GM21717 (cell line): Measurements from ENCODE around the gene CALB2.

Experiments used
- ATAC-seq: cut with Tn5 transposase; IDR thresholded peaks from one replicate; pipeline ENCODE4 v1.9.1; 2021; ENCODE audit warnings: mild to moderate bottlenecking, moderate library complexity; ENCODE audit not compliant: unreplicated experiment

The CALB2 gene

DNA sequence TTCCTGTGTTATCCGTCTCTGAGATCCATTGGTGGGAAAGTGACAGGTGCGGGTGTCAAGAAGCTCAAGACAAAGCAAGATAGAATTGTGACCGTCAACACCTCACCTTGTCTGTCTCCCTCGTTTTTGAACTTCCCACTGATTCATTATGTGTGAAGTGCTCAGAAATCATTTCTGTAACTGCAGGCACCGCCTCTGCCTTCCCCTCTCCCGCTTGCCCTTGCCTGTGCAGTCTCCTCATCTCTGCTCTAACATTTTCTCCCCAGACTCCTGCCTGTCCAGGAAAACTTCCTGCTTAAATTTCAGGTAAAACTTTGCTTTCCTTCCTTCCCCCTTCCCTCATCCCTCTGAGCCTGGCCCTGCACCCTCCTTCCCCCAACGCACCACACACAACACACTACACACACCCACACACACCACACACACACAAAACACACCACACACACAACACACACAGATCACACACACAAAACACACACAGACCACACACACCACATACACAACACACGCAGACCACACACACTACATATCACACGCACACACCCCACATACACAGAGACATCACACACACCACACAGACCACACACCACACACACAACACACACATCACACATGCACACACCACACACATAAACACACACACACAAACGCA lies 25.7 kb downstream of the CALB2 start:
- no peak for ATAC-seq

DNA sequence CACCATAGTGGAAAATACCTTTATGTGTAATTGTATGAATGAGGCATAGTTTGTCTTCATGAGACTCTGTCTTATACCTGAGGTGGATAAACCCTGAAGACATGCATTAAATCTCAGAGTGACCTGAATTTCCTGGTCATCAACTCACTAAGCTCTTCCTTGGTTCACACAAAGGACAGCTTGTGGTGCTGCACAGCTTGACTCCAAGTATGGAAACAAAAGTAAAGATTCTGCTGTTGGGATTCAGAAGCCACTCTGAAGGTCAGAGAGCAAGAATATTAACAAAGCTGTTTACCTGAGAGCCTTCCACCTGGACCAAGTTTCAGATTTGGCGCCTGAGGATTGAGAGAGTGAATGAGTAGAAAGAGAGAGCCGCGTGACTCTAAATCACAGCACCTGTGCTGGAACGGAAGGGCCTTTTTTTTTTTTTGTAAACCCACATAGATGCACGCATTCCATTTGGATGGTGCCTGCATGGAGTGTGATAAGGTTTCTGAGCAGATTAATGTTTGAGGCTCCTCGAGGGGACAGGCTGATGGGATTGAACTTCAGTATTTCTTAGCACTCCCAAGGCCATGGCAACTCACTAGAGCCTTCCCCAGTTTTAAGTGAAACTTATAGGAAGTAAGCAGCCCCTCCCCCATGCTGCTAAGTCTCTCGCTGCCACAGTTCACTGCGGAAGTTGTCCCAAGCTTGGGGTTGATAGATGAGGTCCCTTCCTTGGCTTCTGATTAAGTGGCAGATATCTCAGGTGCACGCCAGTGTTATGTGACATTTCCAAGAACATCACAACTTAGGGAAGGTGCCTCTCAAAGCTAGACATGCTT lies 28.7 kb downstream of the CALB2 start:
- no peak for ATAC-seq

DNA sequence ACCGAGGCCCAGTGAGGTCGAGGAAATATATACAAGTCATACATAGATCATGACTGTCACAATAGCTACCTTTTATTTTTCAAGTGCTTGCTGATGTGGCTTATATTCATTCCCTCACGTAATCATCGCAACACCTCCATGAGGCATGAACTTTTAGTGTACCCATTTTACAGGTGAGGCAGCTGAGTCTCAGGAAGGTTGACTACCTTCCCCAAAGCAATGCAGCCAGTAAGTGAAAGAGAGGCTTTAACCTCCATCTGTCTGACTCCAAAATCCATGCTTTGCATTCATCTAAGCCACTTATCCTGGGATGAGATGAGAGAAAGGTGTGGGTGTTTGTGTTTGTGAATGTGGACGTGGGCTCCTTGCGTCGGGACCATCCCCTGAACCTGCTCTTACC lies 30.8 kb downstream of the CALB2 start:
- ATAC-seq = no peak

DNA sequence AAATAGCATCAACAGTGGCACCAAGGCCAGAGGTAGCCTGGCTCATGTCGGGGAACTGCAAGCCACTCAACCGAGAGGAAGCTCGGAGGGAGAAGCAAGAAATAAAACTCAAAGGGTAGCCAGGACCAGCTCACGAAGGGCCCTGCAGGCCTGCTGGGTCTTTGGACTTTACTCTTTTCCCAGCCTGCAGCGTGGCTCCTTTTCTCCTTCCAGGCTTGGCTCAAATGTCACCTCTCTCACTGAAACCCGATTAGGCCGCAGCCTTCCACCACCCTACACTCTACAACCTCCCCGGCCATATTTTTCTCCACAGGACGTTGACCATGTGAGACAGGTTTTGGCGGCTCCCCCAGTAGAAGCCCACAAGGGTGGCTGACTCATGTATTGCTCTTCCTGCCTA lies 38.1 kb downstream of the CALB2 start:
- ATAC-seq = no peak

DNA sequence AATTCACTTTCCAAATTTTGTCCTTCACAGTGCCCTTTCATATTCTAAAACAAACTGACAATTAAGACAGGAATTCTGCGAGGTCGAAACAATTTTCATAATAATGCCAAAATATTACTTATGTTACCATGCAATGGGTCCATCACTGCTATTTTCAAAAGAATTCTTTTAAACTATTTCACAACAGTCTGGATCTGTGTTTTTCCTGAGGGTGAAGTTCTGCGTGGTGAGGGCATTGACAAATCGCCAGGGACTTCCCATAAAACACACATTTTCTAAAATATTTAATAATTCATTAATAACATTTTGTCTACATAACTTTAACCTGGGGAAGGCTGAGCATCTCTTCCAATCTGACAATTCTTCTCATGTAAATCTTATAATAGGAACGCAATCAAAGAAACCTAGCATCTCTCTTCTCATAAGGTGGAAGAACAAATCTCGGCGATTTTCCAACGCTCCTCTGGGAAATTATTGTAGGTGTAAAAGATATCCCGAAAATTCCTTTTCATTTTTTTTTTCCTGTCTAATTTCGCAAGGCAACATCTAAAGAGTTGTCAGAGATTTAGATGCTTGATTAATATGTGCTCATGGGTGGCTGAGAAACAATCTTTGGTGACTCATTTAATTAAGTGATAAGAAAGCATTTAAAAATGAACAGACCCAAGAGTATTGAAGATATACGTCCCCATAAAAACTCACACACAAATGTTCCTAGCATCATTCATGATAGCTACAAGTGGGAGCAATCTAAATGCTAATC lies 41.5 kb downstream of the CALB2 start:
- no peak for ATAC-seq

DNA sequence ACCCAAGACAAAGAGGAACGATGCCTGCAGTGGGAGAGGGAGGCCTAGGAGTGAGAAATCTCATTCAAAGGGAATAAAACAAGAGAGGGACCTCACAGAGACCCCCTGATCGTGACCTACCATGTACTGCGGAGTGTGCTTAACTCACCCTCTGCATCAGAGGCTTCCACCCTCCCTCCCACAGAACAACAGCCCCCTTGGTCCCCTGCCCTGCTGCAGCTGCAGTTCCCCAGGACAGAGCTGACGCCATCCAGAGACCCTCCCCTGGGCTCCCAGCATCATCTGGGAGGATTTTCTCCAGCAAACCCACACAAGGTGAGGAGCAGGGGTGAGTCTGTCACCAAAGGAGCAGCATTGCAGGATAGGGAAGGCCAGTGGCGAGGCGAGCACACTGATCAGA lies 43.5 kb downstream of the CALB2 start:
- no peak for ATAC-seq

DNA sequence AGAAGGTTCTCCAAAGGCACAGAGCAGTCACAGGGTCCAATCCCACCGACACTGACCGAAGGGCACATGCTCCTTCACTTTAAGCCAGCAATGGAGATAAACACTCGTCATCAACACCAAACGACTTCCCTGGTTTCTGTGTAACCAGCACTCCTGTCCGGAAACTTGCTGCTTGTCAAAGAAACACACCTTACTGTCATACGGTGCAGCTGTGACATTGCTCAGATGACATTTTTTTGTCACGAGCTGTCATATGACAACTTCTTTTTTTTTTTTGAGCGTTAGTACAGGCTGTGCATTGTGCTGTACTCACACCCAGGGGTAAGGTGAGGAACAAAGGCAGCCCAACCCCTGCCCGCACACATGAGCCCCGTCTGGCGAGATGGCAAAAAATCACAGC lies 44.2 kb downstream of the CALB2 start:
- ATAC-seq = no peak

DNA sequence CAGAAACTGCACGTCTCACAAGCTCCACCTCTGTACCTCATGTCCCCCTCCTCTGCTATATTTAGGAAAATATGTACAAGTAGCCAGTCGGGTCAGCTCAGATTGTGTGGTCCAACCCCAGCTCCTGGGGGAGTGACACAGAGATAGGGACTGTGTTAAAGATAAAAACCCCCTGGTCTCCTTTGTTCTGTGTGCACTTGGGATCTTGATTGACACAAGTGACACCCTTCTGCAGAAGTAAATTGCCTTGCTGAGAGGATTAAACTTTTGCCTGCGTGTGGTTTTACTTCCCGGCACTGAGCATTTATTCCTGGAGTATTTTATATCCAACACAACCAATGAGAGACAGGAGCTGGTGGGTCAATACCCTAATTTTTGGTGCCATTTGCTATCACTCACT lies 45.8 kb downstream of the CALB2 start:
- ATAC-seq = no peak

DNA sequence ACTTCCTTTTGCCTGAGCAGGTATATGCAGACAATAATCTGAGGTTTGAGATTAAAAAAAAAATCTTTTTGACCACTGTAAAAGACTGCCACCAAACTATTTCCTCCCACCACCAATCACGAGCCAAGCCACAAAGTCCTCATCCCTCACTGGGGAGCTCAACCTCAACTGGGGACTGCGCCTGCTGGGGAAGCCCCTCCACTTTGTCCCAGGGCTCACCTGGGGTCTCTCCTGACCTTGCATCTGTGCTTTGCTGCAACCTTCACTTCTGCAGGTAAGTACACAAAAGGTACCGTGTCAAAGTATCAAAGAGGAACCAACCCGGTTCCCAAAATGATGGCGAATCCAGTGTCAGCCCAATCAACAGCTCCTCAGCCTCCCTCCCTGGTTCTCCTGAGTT lies 47.8 kb downstream of the CALB2 start:
- no peak for ATAC-seq

DNA sequence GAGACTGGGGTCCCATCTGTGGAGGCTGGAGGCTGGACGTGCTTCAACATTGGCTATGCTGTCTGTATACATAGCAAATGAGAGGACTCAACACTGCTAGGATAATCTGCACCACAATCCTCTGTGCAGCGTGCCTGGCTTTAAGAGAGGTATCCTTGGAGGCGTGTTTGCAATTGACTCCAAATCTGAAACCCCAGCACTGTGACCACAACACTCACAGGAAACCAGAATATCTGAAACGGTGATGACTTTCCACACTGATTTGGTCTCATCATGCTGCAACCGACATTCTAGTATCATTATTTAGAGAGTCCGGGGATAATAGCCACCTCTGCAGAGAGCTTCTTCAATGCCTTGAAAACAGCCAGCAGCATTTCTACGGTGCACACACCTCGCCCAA lies 48.2 kb downstream of the CALB2 start:
- ATAC-seq = no peak

DNA sequence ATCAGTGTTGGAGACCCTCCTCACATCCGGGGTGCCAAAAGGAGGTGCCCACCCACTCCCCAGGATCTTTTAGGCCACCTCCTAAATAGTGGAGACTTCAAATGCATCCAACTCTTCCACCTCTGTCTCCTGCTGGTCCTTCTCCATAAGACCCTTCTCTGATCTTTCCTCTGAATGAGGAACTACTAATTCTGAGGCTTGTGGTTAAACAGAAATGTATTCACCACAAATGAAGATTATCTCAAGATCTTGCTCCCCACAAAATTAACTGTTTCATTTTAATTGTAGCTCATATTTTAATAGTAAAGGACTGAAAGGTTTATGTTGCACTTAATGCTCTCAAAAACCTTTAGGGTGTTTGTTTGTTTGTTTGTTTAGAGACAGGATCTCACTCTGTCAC lies 49.2 kb downstream of the CALB2 start:
- ATAC-seq = no peak

DNA sequence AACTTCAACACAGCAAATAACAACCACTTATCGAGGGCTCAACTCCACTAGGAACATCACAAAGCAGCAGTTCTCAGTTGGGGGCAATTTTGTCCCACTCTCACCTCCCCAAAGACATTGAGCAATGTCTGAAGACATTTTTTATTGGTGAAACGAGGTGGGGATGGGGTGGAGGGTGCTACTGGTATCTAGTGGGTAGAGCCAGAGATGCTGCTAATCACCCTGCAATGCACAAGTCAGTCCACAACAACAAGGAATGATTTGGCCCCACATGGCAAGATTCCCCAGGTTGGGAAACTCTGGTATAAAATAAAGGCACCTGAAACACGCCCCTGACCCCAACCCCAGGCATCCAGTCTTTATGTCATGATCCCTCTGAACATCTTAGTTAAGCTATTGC lies 50.0 kb downstream of the CALB2 start:
- no peak for ATAC-seq

DNA sequence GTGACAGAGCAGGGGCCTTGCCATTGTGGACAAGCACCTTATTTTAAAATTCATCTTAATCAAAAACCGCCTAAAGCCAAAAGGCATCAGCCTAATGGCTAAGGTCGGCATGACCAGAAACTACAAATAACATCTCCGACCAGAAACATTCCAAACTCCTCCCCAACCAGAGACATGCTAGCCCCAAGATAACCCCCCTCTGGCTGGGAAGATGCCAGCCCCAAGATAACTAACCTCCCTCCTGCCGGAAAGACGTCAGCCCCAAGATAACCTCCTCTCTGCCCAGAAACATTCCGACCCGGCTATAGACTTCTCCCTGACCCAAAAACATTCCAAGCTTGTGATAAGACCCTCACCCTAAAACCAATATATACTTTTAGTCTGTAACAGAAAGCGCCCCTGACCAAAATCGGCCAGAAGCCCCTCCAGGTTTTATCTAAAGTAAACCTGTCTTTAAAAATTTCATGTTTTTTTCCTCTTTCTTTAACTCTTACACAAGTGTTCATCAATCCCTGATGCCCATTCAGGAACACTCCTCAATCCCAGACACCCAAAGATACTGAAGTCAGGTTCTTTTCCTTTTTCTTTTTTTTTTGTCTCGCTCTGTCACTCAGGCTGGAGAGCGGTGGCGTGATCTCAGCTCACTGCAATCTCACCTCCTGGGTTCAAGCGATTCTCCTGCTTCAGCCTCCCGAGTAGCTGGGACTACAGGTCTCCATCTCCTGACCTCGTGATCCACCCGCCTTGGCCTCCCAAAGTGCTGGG lies 50.7 kb downstream of the CALB2 start:
- no peak for ATAC-seq

DNA sequence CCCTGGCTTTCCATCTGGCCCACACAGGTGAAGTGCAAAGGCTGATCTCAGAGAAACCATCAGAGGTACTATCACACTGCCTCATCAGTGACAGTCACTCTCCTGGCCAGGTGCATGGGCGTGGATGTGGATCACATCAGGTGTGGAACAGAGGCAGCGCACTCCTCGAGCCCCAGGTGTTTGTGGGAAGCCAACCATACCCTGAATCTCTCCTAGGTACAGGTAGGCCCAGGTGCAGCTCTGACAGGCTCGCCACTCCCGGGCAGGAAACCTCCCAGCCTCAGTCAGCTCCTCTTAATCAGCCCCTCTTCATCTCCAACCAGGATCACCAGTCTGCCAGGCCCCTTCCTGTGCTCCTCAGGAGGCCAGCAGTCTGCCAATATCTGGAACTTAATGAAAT lies 51.6 kb downstream of the CALB2 start:
- no peak for ATAC-seq

DNA sequence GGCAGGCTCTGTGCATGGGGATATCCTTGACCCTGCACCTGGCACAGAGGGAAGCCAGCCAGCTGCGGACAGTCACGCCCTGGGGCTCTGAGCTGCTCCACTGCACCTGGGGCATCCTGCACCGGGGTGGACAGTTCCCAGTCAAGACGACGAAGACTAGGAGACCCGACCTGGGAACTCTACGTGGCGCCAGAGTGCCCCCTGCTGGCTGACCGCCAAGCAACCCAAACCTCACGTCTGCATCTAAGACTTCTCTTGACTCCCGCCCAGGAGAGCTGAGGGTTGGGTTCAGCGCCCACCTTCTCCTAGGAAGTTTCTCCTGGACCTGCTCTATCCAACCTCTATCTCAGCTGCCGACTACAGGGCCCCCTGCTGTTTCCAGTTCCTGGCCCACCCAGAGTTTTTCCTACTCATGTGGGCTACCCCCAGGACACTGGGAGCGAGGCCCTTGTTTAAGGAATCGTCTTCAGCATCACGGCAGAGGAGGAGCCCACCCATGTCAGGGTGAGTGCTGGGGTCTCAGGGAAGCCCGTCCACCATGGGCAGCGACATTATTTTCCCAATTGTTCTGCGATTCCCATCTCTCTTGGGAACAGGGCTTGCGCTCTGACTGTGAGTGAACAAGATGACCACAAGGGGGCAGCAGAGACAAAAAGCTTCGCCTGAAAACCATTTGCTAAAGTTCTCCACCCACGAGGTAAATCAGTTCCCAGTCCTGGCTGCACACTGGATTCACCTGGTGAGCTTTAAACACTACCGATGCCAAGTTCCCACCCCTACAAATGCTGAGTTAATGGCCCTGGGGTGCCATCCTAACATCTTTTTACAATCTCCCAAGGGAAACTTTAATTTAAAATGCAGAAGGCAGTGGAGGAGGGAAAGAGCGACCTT lies 54.0 kb downstream of the CALB2 start:
- peak; percentile 52 for ATAC-seq

DNA sequence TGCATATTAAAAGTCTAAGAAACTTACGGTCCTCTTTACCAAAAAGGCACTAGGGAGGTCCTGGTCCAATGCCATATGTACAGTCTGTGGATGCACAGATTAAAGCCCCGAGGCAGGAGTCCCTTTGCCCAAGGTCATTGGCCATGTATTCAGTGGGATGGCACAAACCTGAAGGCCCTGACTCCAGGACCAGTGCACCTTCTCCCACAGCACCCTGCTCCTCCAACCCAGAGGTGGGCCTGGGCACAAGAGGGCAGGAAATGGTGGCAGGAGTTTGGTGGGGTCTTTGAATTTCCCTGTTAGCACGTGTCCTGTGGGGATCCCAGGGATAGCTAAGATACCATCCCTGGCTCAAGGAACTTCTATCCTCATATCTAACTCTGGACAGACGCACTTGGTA lies 54.8 kb downstream of the CALB2 start:
- ATAC-seq = no peak

DNA sequence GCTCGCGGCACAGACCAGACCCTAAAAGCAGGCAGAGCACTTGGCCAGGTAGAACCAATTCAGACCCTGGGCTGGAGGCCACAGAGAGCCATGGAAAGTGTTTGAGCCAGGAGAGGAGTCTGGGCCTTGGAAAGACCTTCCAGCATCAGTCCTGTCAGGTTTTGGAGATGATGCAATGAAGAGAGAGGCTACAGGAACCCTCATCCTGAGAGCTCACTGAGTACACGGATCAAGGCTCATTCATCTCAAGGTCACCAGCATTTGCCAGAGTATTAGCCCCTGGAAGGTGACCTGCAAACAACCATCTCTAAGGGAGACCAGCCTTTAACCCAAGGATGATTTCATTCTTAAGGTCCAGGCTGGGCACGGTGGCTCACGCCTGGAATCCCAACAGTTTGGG lies 55.5 kb downstream of the CALB2 start:
- no peak for ATAC-seq

DNA sequence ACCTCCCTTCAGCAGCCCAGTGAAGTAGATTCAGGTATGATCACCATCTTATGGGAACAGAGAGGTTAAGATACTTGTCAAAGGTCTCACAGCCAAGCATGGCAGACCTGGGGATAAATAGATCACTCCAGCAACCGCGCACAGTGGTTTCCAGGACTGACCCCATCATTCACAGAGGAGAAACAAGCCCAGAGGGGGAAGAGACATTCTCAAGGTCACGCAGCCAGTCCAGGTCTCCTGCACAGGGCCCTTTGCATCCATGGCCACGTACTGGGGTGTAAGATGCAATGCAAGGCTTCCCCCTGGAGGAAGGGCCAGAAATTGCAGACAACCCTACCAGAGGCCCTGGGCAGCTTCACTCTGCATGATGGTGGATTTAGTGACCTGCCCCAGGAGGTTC lies 63.4 kb downstream of the CALB2 start:
- no peak for ATAC-seq

DNA sequence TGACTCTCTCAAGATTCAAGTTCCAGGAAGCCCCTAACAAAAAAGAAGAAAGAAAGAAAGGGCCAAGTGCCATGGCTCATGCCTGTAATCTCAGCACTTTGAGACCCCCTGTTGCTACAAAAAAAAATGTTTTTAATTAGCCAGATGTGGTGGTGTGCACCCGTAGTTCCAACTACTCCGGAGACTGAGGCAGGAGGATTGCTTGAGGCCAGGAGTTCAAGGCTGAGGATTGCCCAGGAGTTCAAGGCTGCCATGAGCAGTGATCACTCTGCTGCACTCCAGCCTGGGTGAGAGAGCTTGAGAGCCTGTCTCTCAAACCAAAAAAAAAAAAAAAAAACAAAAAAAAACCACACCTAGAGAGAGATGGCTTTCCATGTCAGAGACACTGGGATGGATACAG lies 64.5 kb downstream of the CALB2 start:
- ATAC-seq = no peak

DNA sequence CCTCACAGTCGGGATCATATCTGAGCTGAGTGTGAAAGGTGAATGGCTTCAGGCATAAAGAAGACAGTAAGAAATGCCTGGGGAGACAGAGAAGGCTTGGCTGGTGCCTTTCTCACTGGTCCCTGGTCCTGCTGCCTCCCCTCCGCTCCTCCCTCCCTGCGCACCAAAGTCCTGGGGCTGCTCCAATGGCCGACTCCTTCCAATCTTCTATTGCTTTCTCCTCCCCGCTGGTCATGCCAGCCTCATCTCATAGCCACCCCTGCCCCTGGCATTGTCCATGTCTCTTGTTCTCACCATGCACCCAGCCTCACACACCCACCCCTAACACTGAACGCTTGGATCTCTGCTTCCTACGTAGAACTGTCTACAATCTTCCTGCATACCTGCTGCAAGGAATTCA lies 65.3 kb downstream of the CALB2 start:
- ATAC-seq = no peak
